ENCODE results near the gene PRKCA. TPM values are rescaled to one million over a fixed set of nuclear protein-coding genes. Genes with fewer than 3 reads are reported as not detected.

Gene PRKCA
- total RNA-seq, 1 experiment from 2014 or later: 29.5 TPM

DNA sequence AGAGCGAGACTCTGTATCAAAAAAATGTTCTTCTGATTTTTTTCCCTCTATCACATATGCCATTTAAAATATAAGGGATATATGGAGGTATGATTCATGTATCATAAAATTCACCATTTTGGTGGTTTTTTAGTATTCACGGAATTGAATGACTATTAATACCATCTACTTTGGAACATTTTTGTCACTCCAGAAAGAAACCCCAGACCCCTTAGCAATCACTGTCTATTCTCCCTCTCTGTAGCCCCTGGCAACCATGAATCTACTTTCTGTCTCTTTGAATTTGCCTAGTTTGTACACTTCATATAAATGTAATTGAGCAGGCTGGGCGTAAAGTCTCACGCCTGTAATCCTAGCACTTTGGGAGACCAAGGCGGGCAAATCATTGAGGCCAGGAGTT is 75.9 kb downstream of the PRKCA start (continued):
- TF ChIP-seq, protein P1, sequence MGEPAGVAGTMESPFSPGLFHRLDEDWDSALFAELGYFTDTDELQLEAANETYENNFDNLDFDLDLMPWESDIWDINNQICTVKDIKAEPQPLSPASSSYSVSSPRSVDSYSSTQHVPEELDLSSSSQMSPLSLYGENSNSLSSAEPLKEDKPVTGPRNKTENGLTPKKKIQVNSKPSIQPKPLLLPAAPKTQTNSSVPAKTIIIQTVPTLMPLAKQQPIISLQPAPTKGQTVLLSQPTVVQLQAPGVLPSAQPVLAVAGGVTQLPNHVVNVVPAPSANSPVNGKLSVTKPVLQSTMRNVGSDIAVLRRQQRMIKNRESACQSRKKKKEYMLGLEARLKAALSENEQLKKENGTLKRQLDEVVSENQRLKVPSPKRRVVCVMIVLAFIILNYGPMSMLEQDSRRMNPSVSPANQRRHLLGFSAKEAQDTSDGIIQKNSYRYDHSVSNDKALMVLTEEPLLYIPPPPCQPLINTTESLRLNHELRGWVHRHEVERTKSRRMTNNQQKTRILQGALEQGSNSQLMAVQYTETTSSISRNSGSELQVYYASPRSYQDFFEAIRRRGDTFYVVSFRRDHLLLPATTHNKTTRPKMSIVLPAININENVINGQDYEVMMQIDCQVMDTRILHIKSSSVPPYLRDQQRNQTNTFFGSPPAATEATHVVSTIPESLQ (CRISPR knock-in tag; IDR thresholded peaks at IDR 0.05): no peak
- TF ChIP-seq NFYB (CRISPR knock-in tag; conservative IDR thresholded peaks at IDR 0.05; ENCODE audit: low read depth): no peak
- TF ChIP-seq ZNF281 (CRISPR knock-in tag; IDR thresholded peaks at IDR 0.05): no peak
- no peak for TF ChIP-seq GABPB1 (CRISPR knock-in tag; IDR thresholded peaks at IDR 0.05)
- no peak for TF ChIP-seq SMAD3 (CRISPR knock-in tag; IDR thresholded peaks at IDR 0.05; ENCODE audit: borderline replicate concordance)
- TF ChIP-seq, protein P2, sequence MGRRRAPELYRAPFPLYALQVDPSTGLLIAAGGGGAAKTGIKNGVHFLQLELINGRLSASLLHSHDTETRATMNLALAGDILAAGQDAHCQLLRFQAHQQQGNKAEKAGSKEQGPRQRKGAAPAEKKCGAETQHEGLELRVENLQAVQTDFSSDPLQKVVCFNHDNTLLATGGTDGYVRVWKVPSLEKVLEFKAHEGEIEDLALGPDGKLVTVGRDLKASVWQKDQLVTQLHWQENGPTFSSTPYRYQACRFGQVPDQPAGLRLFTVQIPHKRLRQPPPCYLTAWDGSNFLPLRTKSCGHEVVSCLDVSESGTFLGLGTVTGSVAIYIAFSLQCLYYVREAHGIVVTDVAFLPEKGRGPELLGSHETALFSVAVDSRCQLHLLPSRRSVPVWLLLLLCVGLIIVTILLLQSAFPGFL (CRISPR knock-in tag; IDR thresholded peaks at IDR 0.05; ENCODE audit: borderline replicate concordance): no peak
- TF ChIP-seq, protein P3, sequence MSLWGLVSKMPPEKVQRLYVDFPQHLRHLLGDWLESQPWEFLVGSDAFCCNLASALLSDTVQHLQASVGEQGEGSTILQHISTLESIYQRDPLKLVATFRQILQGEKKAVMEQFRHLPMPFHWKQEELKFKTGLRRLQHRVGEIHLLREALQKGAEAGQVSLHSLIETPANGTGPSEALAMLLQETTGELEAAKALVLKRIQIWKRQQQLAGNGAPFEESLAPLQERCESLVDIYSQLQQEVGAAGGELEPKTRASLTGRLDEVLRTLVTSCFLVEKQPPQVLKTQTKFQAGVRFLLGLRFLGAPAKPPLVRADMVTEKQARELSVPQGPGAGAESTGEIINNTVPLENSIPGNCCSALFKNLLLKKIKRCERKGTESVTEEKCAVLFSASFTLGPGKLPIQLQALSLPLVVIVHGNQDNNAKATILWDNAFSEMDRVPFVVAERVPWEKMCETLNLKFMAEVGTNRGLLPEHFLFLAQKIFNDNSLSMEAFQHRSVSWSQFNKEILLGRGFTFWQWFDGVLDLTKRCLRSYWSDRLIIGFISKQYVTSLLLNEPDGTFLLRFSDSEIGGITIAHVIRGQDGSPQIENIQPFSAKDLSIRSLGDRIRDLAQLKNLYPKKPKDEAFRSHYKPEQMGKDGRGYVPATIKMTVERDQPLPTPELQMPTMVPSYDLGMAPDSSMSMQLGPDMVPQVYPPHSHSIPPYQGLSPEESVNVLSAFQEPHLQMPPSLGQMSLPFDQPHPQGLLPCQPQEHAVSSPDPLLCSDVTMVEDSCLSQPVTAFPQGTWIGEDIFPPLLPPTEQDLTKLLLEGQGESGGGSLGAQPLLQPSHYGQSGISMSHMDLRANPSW (CRISPR knock-in tag; conservative IDR thresholded peaks at IDR 0.05; ENCODE audit: low read depth): no peak
- no peak for TF ChIP-seq ZNF512 (CRISPR knock-in tag; IDR thresholded peaks at IDR 0.05; ENCODE audit: borderline replicate concordance)
- TF ChIP-seq JUN (CRISPR knock-in tag; IDR thresholded peaks at IDR 0.05): no peak
- TF ChIP-seq TCF7 (CRISPR knock-in tag; IDR thresholded peaks at IDR 0.05; ENCODE audit: low read depth): no peak

DNA sequence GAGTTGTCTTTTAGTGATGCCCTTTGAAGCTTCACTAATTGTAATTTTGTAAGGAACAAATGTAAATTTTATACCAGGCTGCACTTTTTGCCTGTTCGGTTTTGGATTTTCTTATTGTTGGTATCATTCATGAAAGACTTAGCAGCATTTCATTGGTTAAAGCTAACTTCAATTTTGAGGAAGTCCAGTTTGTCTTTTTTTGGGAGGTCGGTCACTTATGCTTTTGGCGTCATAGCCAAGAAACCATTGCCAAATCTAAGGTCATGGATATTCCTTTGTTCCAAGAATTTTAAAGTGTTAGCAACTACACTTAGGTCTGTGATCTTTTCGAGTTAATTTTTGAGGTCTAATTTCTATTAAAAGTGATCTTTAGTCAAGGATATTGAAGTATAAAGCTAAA is 77.1 kb downstream of the PRKCA start:
- POLR2A ChIA-PET: no interaction called here
- TF ChIP-seq, protein P4, sequence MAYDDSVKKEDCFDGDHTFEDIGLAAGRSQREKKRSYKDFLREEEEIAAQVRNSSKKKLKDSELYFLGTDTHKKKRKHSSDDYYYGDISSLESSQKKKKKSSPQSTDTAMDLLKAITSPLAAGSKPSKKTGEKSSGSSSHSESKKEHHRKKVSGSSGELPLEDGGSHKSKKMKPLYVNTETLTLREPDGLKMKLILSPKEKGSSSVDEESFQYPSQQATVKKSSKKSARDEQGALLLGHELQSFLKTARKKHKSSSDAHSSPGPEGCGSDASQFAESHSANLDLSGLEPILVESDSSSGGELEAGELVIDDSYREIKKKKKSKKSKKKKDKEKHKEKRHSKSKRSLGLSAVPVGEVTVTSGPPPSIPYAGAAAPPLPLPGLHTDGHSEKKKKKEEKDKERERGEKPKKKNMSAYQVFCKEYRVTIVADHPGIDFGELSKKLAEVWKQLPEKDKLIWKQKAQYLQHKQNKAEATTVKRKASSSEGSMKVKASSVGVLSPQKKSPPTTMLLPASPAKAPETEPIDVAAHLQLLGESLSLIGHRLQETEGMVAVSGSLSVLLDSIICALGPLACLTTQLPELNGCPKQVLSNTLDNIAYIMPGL (CRISPR knock-in tag; IDR thresholded peaks at IDR 0.05): no peak
- TF ChIP-seq, protein P1 (CRISPR knock-in tag; IDR thresholded peaks at IDR 0.05): no peak
- no peak for TF ChIP-seq SOX15 (CRISPR knock-in tag; IDR thresholded peaks at IDR 0.05)
- TF ChIP-seq CREM (CRISPR knock-in tag; IDR thresholded peaks at IDR 0.05): no peak
- no peak for TF ChIP-seq FOXK1 (CRISPR knock-in tag; IDR thresholded peaks at IDR 0.05)
- no peak for TF ChIP-seq AR (CRISPR knock-in tag; IDR thresholded peaks at IDR 0.05)
- TF ChIP-seq, protein P5, sequence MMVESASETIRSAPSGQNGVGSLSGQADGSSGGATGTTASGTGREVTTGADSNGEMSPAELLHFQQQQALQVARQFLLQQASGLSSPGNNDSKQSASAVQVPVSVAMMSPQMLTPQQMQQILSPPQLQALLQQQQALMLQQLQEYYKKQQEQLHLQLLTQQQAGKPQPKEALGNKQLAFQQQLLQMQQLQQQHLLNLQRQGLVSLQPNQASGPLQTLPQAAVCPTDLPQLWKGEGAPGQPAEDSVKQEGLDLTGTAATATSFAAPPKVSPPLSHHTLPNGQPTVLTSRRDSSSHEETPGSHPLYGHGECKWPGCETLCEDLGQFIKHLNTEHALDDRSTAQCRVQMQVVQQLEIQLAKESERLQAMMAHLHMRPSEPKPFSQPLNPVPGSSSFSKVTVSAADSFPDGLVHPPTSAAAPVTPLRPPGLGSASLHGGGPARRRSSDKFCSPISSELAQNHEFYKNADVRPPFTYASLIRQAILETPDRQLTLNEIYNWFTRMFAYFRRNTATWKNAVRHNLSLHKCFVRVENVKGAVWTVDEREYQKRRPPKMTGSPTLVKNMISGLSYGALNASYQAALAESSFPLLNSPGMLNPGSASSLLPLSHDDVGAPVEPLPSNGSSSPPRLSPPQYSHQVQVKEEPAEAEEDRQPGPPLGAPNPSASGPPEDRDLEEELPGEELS (CRISPR knock-in tag; IDR thresholded peaks at IDR 0.05): no peak

More for the DNA sequence above, 77.1 kb downstream of the PRKCA start:
- DNase-seq (ENCODE audit: low spot score) (no peak), ATAC-seq (no peak)
- H3K4me1 Mint-ChIP-seq: peaks cover 10% of the 10 kb centered on the region
- H3K9me3 Mint-ChIP-seq: no peaks in the 10 kb centered on the region
- H3K27ac Mint-ChIP-seq: no peak overlapping the region
- no peak overlapping the region for H3K4me3 Mint-ChIP-seq
- no peaks in the 10 kb centered on the region for H3K27me3 Mint-ChIP-seq (ENCODE audit: low read depth)
- CTCF ChIA-PET: interaction anchor here (1.0 kb wide), 1 partner anchor 69 kb away, joined by 4 read pairs; no protein-coding TSS in a partner anchor
- no peaks in the 10 kb centered on the region for H3K36me3 Mint-ChIP-seq

Data from WTC11 (cell line).